GM12878 (cell line): Measurements from ENCODE around the gene NTM. TPM values are rescaled to one million over a fixed set of nuclear protein-coding genes. Genes with fewer than 3 reads are reported as not detected.
"Not testable (repeated sequence)": the region's sequence is repeated elsewhere in the genome, so short reads cannot be mapped to it uniquely, and the experiment has no call there.

Experiments used
- ATAC-seq: fragments of 200-7000 bp; cut with Tn5 transposase; 3 replicates; pipeline ENCODE4 v1.9.1; 2020; ENCODE audit warnings: mild to moderate bottlenecking, moderate library complexity
- BruUV-seq: library from RNA; stranded (reverse); fragments of 400-500 nt; replicated peaks from 2 replicates; lab custom pipeline; 2021; lab: Mats Ljungman, UMichigan
- CTCF ChIA-PET: fragments of 300-600 bp; sonication (Branson Sonifier 250); formaldehyde crosslinking; extraction: SDS; loops from one replicate; lab custom pipeline; 2021; ENCODE audit warnings: inconsistent platforms; lab: Yijun Ruan, JAX
- POLR2A ChIA-PET: fragments of 350-600 bp; formaldehyde crosslinking; extraction: SDS; loops from one replicate; lab custom pipeline; 2021; ENCODE audit warnings: inconsistent platforms; lab: Charles Lee
- RAD21 ChIA-PET: fragments of 300-600 bp; sonication (Branson Sonifier 250); formaldehyde crosslinking; loops from one replicate; lab custom pipeline; 2023; ENCODE audit warnings: antibody characterized with exemption; ENCODE audit not compliant: unreplicated experiment; lab: Charles Lee
- SMC1A ChIA-PET: fragments of 300-600 bp; sonication (Branson Sonifier 250); formaldehyde crosslinking; loops from one replicate; lab custom pipeline; 2023; ENCODE audit not compliant: unreplicated experiment, uncharacterized antibody; lab: Charles Lee
- DNase-seq: peaks from one replicate; pipeline ENCODE4 v3.0.0-alpha.2; 2011; ENCODE audit warnings: low read depth, low spot score
- FAIRE-seq: peaks from 3 replicates; lab custom pipeline; 2011; peaks lifted over from hg19 to GRCh38; lab: Jason Lieb, UNC
- H2AFZ ChIP-seq: 2 replicates; pipeline ENCODE4 v1.6.0; 2011; ENCODE audit warnings: low read depth, low read length, control low read depth; ENCODE audit not compliant: control insufficient read depth
- H3K27ac ChIP-seq: 2 replicates; pipeline ENCODE4 v1.5.1; 2011; ENCODE audit warnings: control low read depth; ENCODE audit not compliant: control insufficient read depth, insufficient read depth
- H3K27me3 ChIP-seq, 2 experiments: replicated peaks in 1 of 2; 2 replicates each; pipeline versions ENCODE4 v1.6.0 to v1.6.1; 2011; ENCODE audit warnings: low read length in 1 of 2; ENCODE audit not compliant: control insufficient read depth in 2 of 2, insufficient read depth in 2 of 2
- H3K36me3 ChIP-seq, 2 experiments: 2 replicates each; pipeline ENCODE4 v1.5.1; 2011; ENCODE audit warnings: low read length in 1 of 2; ENCODE audit not compliant: control insufficient read depth in 2 of 2, insufficient read depth in 2 of 2
- H3K4me1 ChIP-seq: 2 replicates; pipeline ENCODE4 v1.6.1; 2011; ENCODE audit warnings: mild to moderate bottlenecking, low read length, moderate library complexity, mixed read lengths; ENCODE audit not compliant: control insufficient read depth, insufficient read depth
- H3K4me2 ChIP-seq: 2 replicates; pipeline ENCODE4 v1.6.0; 2011; ENCODE audit warnings: control low read depth; ENCODE audit not compliant: control insufficient read depth, insufficient read depth
- H3K4me3 ChIP-seq: fragments of 200-600 bp; sonication (generic); 2 replicates; pipeline ENCODE4 v1.5.1; 2016
- H3K79me2 ChIP-seq: 2 replicates; pipeline ENCODE4 v1.6.0; 2011; ENCODE audit warnings: low read length; ENCODE audit not compliant: control insufficient read depth, insufficient read depth
- H3K9ac ChIP-seq: 2 replicates; pipeline ENCODE4 v1.8.0; 2011; ENCODE audit warnings: low read length, control low read depth, mixed read lengths; ENCODE audit not compliant: control insufficient read depth, insufficient read depth
- H3K9me3 ChIP-seq: replicated peaks from 3 replicates; pipeline ENCODE4 v1.5.1; 2011; ENCODE audit warnings: mild to moderate bottlenecking, low read length; ENCODE audit not compliant: control insufficient read depth, insufficient read depth
- H4K20me1 ChIP-seq: 2 replicates; pipeline ENCODE4 v1.6.0; 2011; ENCODE audit not compliant: control insufficient read depth, insufficient read depth
- ATF7 ChIP-seq: fragments of 450-650 bp; IDR thresholded peaks from 2 replicates; pipeline ENCODE4 v1.6.1; 2016; ENCODE audit warnings: low read depth, mild to moderate bottlenecking
- CBFB ChIP-seq: IDR thresholded peaks from 2 replicates; pipeline ENCODE4 v1.6.1; 2016; ENCODE audit warnings: antibody characterized with exemption, low read depth
- EP300 ChIP-seq, 2 experiments: fragments of 150-350 bp in 1 of 2; IDR thresholded peaks; 2 replicates each; pipeline ENCODE4 v1.6.1; 2011 to 2012; ENCODE audit warnings: low read depth in 2 of 2, low read length in 2 of 2, borderline replicate concordance in 1 of 2, improper control_type of control experiment in 1 of 2, inconsistent platforms in 1 of 2; ENCODE audit not compliant: control insufficient read depth in 1 of 2
- IKZF1 ChIP-seq: fragments of 450-650 bp; conservative IDR thresholded peaks from 2 replicates; pipeline ENCODE4 v1.6.1; 2017; ENCODE audit warnings: antibody characterized with exemption, mild to moderate bottlenecking
- NFYB ChIP-seq: IDR thresholded peaks from 2 replicates; pipeline ENCODE4 v1.6.1; 2011; ENCODE audit warnings: low read depth, mild to moderate bottlenecking, low read length, improper control_type of control experiment, moderate library complexity; ENCODE audit not compliant: insufficient read depth
- NR2C1 ChIP-seq: fragments of 450-650 bp; IDR thresholded peaks from 2 replicates; pipeline ENCODE4 v1.6.1; 2017; ENCODE audit warnings: antibody characterized with exemption, mild to moderate bottlenecking, moderate library complexity
- NR2F1 ChIP-seq: fragments of 450-650 bp; conservative IDR thresholded peaks from 2 replicates; pipeline ENCODE4 v1.6.1; 2017; ENCODE audit warnings: mild to moderate bottlenecking
- PAX5 ChIP-seq: IDR thresholded peaks from 2 replicates; pipeline ENCODE4 v1.6.1; 2011; ENCODE audit warnings: low read depth, low read length, borderline replicate concordance
- RAD21 ChIP-seq: IDR thresholded peaks from 2 replicates; pipeline ENCODE4 v1.6.1; 2011; ENCODE audit warnings: mild to moderate bottlenecking, low read depth, low read length, moderate library complexity; ENCODE audit not compliant: insufficient read depth
- SMARCA5 ChIP-seq: fragments of 450-650 bp; IDR thresholded peaks from 2 replicates; pipeline ENCODE4 v1.6.1; 2017; ENCODE audit warnings: mild to moderate bottlenecking
- TARDBP ChIP-seq: IDR thresholded peaks from 2 replicates; pipeline ENCODE4 v1.6.1; 2016; ENCODE audit warnings: borderline replicate concordance
- TBL1XR1 ChIP-seq: IDR thresholded peaks from 2 replicates; pipeline ENCODE4 v1.6.1; 2012; ENCODE audit warnings: low read depth, low read length, improper control_type of control experiment
- WRNIP1 ChIP-seq: IDR thresholded peaks from 2 replicates; pipeline ENCODE4 v1.6.1; 2011; ENCODE audit warnings: low read depth, low read length, improper control_type of control experiment, borderline replicate concordance
- WGBS: methylation state at CpG from one replicate; pipeline ENCODE4 v1.1.6; 2016; ENCODE audit warnings: low lambda C conversion rate; ENCODE audit not compliant: insufficient replicate concordance, insufficient coverage; ENCODE audit errors: missing lambda C conversion rate; 5-methylcytosine and 5-hydroxymethylcytosine counted together
- in situ Hi-C: fragments of 300-500 bp; cut with MboI; formaldehyde crosslinking; loops from 9 replicates; pipeline ENCODE4 v1.14.3; 2018; ENCODE audit warnings: mixed read lengths
- intact Hi-C: fragments of 100-400 bp; cut with micrococcal nuclease; formaldehyde crosslinking; loops from one replicate; pipeline ENCODE4 v1.14.2; 2022; ENCODE audit not compliant: unreplicated experiment
- polyA plus RNA-seq, 11 experiments: library from polyadenylated mRNA; depleted of rRNA in 4 of 11; unstranded in 6 of 11; stranded (reverse) in 5 of 11; fragments of >200 nt; fragmentation: Nextera tagmentation in 4 of 11; fragmentation: Illumina TruSeq in 1 of 11; extraction: Ambion mirVana in 4 of 11; extraction: Trizol in 1 of 11; gene quantifications; 1 replicate in 1 of 11; 2 replicates in 10 of 11; pipeline versions ENCODE4 v1.2.1 to v1.2.3, GENCODE V29; 2011 to 2016; ENCODE audit warnings: inconsistent platforms in 2 of 11, missing spikeins in 2 of 11, low read depth in 1 of 11
- total RNA-seq, 4 experiments: library from RNA; depleted of rRNA in 3 of 4; stranded (reverse); fragments of >200 nt in 3 of 4; fragmentation: Illumina TruSeq in 1 of 4; extraction: Trizol in 1 of 4; gene quantifications; 2 replicates each; pipeline versions ENCODE4 v1.2.1 to v1.2.3, GENCODE V29; 2013 to 2021

The NTM gene
- total and polyA plus RNA-seq, 10 of the 15 experiments (the other 5 are each of a cell fraction or from before 2014, with no cell fraction given): not detected

GRCh38 chr11:131422496-131422895, 52.1 kb downstream of the NTM start:
- intact Hi-C loops: no loop called here
- H3K4me2 ChIP-seq: no peak overlapping the region

GRCh38 chr11:131423688-131424087, 53.3 kb downstream of the NTM start:
- Histone ChIP-seq H3K4me3 (no peak overlapping the region), H4K20me1 (no peaks in the 10 kb centered on the region), H3K4me2 (no peak overlapping the region), H3K9me3 (no peaks in the 10 kb centered on the region), H3K4me1 (no peaks in the 10 kb centered on the region), H2AFZ (no peak overlapping the region), H3K79me2 (no peaks in the 10 kb centered on the region), H3K27me3 (peaks cover 2% of the 10 kb centered on the region in 2 experiments; a peak in 2 of 4 replicates), H3K27ac (no peak overlapping the region), H3K36me3 (no peaks in the 10 kb centered on the region), H3K9ac (no peak overlapping the region)
- ATAC-seq (no peak), FAIRE-seq (no peak), DNase-seq (no peak)
- in situ Hi-C loops: no loop called here
- BruUV-seq: no TSS peak
- intact Hi-C loops: no loop called here
- ChIA-PET SMC1A (no interaction called here), POLR2A (no interaction called here), CTCF (no interaction called here), RAD21 (no interaction called here)
- no peak for TF ChIP-seq PAX5
- no peak for TF ChIP-seq IKZF1
- TF ChIP-seq ATF7: no peak
- no peak for TF ChIP-seq NFYB
- TF ChIP-seq SMARCA5: no peak
- no peak for TF ChIP-seq TARDBP
- TF ChIP-seq NR2C1: no peak
- no peak for TF ChIP-seq EP300 (IDR thresholded peaks at IDR 0.05; ENCODE audit: borderline replicate concordance in 1 of 2, control insufficient read depth in 1 of 2, low read depth in 2 of 2, low read length in 2 of 2)
- TF ChIP-seq WRNIP1: no peak
- no peak for TF ChIP-seq TBL1XR1
- TF ChIP-seq RAD21: no peak
- 38% methylated on average over 4 of the region's 4 CpGs for WGBS

More at GRCh38 chr11:131422496-131422895, 52.1 kb downstream of the NTM start:
- Histone ChIP-seq H3K9ac (no peak overlapping the region), H3K27ac (no peak overlapping the region), H2AFZ (no peak overlapping the region), H3K36me3 (no peaks in the 10 kb centered on the region), H3K79me2 (no peaks in the 10 kb centered on the region), H3K4me3 (no peak overlapping the region), H3K4me1 (no peaks in the 10 kb centered on the region), H3K9me3 (no peaks in the 10 kb centered on the region), H4K20me1 (no peaks in the 10 kb centered on the region), H3K27me3 (peaks cover 2% of the 10 kb centered on the region in 2 experiments; a peak in 1 of 4 replicates)
- BruUV-seq: no TSS peak
- WGBS: 40% methylated on average over 4 of the region's 4 CpGs
- ChIA-PET POLR2A (no interaction called here), CTCF (no interaction called here), RAD21 (no interaction called here), SMC1A (no interaction called here)
- FAIRE-seq: no peak
- in situ Hi-C loops: no loop called here
- no peak for DNase-seq
- no peak for TF ChIP-seq NR2F1
- TF ChIP-seq CBFB: no peak
- ATAC-seq: no peak

GRCh38 chr11:131424257-131424876, 54.0 kb downstream of the NTM start:
- RAD21 ChIA-PET, H3K9me3 ChIP-seq, H4K20me1 ChIP-seq, H3K36me3 ChIP-seq, BruUV-seq, DNase-seq, H2AFZ ChIP-seq, H3K79me2 ChIP-seq, H3K4me1 ChIP-seq, FAIRE-seq, in situ Hi-C loops, H3K4me3 ChIP-seq, H3K27ac ChIP-seq, H3K9ac ChIP-seq, H3K27me3 ChIP-seq, intact Hi-C loops, ATAC-seq, CTCF ChIA-PET, H3K4me2 ChIP-seq: not testable (repeated sequence)
- ChIA-PET POLR2A (interaction anchor here (0.6 kb wide), 1 partner anchor 16 kb away, joined by 3 read pairs; no protein-coding TSS in a partner anchor), SMC1A (interaction anchor here (0.6 kb wide), 1 partner anchor 307 kb away, joined by 3 read pairs; no protein-coding TSS in a partner anchor)
- WGBS: 23% methylated on average over 6 of the region's 8 CpGs
